Neuronal stem cell (in vitro differentiated cells): ENCODE data around the gene GLCCI1.
A peak's percentile ranks its signal among the peaks of the same experiment; 100 is the strongest.

Experiments
- DNase-seq: peaks from one replicate; pipeline ENCODE4 v3.0.0-alpha.2; 2013; ENCODE audit warnings: low spot score
- H2AFZ ChIP-seq: one replicate; pipeline ENCODE4 v1.6.1; 2013; ENCODE audit warnings: mild to moderate bottlenecking, low read length, inconsistent platforms
- H2AK5ac ChIP-seq: 2 replicates; pipeline ENCODE4 v1.6.1; 2013; ENCODE audit warnings: low read depth, mild to moderate bottlenecking, inconsistent platforms, low read length, moderate library complexity, mixed read lengths
- H2BK120ac ChIP-seq: 2 replicates; pipeline ENCODE4 v1.6.1; 2013; ENCODE audit warnings: low read depth, mild to moderate bottlenecking, inconsistent platforms, low read length, moderate library complexity, mixed read lengths
- H2BK12ac ChIP-seq: one replicate; pipeline ENCODE4 v1.6.1; 2013; ENCODE audit warnings: low read length, inconsistent platforms
- H2BK15ac ChIP-seq: 2 replicates; pipeline ENCODE4 v1.6.1; 2013; ENCODE audit warnings: mild to moderate bottlenecking, low read length, inconsistent platforms, mixed read lengths
- H2BK5ac ChIP-seq: one replicate; pipeline ENCODE4 v1.6.1; 2013; ENCODE audit warnings: inconsistent platforms, mild to moderate bottlenecking, low read length, moderate library complexity
- H3K14ac ChIP-seq: one replicate; pipeline ENCODE4 v1.6.1; 2013; ENCODE audit warnings: low read length, inconsistent platforms
- H3K18ac ChIP-seq: 2 replicates; pipeline ENCODE4 v1.6.1; 2013; ENCODE audit warnings: low read length, inconsistent platforms
- H3K23ac ChIP-seq: 2 replicates; pipeline ENCODE4 v1.6.1; 2013; ENCODE audit warnings: low read depth, mild to moderate bottlenecking, mixed read lengths, low read length, inconsistent platforms; ENCODE audit not compliant: poor library complexity
- H3K27ac ChIP-seq: replicated peaks from 3 replicates; pipeline ENCODE4 v1.5.1; 2013; ENCODE audit warnings: low read length, inconsistent platforms
- H3K27me3 ChIP-seq, 3 experiments: 2 replicates each; pipeline ENCODE4 v1.6.1; 2013; ENCODE audit warnings: low read length in 3 of 3, mild to moderate bottlenecking in 2 of 3, inconsistent platforms in 1 of 3, low read depth in 1 of 3, mixed read lengths in 1 of 3, moderate library complexity in 1 of 3; ENCODE audit not compliant: control insufficient read depth in 3 of 3, insufficient read depth in 3 of 3
- H3K36me3 ChIP-seq, 2 donors: replicated peaks in 1 of 2; 2 replicates each; pipeline ENCODE4 v1.6.1; 2013; ENCODE audit warnings: low read length in 2 of 2; ENCODE audit not compliant: control insufficient read depth in 2 of 2, insufficient read depth in 2 of 2
- H3K4ac ChIP-seq: 2 replicates; pipeline ENCODE4 v1.6.1; 2013; ENCODE audit warnings: inconsistent platforms, mild to moderate bottlenecking, low read length, moderate library complexity
- H3K4me1 ChIP-seq, 2 donors: 1 replicate in 1 of 2; 2 replicates in 1 of 2; pipeline ENCODE4 v1.6.1; 2013; ENCODE audit warnings: low read length in 2 of 2, low read depth in 1 of 2; ENCODE audit not compliant: control insufficient read depth in 2 of 2, insufficient read depth in 1 of 2
- H3K4me2 ChIP-seq: one replicate; pipeline ENCODE4 v1.6.1; 2013; ENCODE audit warnings: mild to moderate bottlenecking, low read length, inconsistent platforms; ENCODE audit not compliant: insufficient read depth, poor library complexity, severe bottlenecking
- H3K4me3 ChIP-seq, 2 donors: 2 replicates each; pipeline ENCODE4 v1.5.1; 2013; ENCODE audit warnings: low read length in 2 of 2, mild to moderate bottlenecking in 2 of 2, inconsistent platforms in 1 of 2, moderate library complexity in 1 of 2
- H3K79me1 ChIP-seq: one replicate; pipeline ENCODE4 v1.6.1; 2013; ENCODE audit warnings: low read depth, mild to moderate bottlenecking, inconsistent platforms, low read length, moderate library complexity
- H3K9ac ChIP-seq: one replicate; pipeline ENCODE4 v1.6.1; 2013; ENCODE audit warnings: mild to moderate bottlenecking, low read depth, low read length, inconsistent platforms; ENCODE audit not compliant: poor library complexity
- H3K9me3 ChIP-seq, 2 donors: replicated peaks in 1 of 2; 2 replicates each; pipeline versions ENCODE3 to v1.6.1; 2013; ENCODE audit warnings: low read length in 2 of 2, mild to moderate bottlenecking in 2 of 2, inconsistent platforms in 1 of 2, low read depth in 1 of 2, mixed read lengths in 1 of 2, moderate library complexity in 1 of 2; ENCODE audit not compliant: control insufficient read depth in 2 of 2, insufficient read depth in 1 of 2
- H4K8ac ChIP-seq: one replicate; pipeline ENCODE4 v1.6.1; 2013; ENCODE audit warnings: low read depth, mild to moderate bottlenecking, inconsistent platforms, low read length, moderate library complexity
- H4K91ac ChIP-seq: one replicate; pipeline ENCODE4 v1.6.1; 2013; ENCODE audit warnings: low read length, low read depth, mild to moderate bottlenecking, inconsistent platforms; ENCODE audit not compliant: poor library complexity
- WGBS, 2 donors: extraction: QIAGEN DNeasy Blood & Tissue Kit; methylation state at CpG; one replicate each; pipeline ENCODE4 v1.1.7; 2013; ENCODE audit warnings: missing lambda C conversion rate in 2 of 2, mixed read lengths in 1 of 2; ENCODE audit not compliant: insufficient read length in 2 of 2, insufficient replicate concordance in 1 of 2; ENCODE audit errors: extremely low coverage in 2 of 2; 5-methylcytosine and 5-hydroxymethylcytosine counted together

Gene GLCCI1

GRCh38 chr7:7970237-7970530 is 1.6 kb downstream of the GLCCI1 start:
- H3K14ac ChIP-seq: no peak overlapping the region

GRCh38 chr7:7970531-7971307 is 2.1 kb downstream of the GLCCI1 start:
- peak overlapping the region; percentile 80 to 88 for H3K4me3 ChIP-seq
- H3K9ac ChIP-seq: no peak overlapping the region
- no peak overlapping the region for H4K8ac ChIP-seq
- H2BK5ac ChIP-seq: no peak overlapping the region
- no peak overlapping the region for H2BK12ac ChIP-seq
- no peak overlapping the region for H2BK120ac ChIP-seq
- peak overlapping the region; percentile 64 for H3K4me2 ChIP-seq
- H3K27me3 ChIP-seq: no peaks in the 10 kb centered on the region
- H3K18ac ChIP-seq: no peak overlapping the region
- no peak overlapping the region for H4K91ac ChIP-seq
- peak; percentile 8 for DNase-seq
- H3K14ac ChIP-seq: no peak overlapping the region
- no peak overlapping the region for H2BK15ac ChIP-seq
- H3K23ac ChIP-seq: no peak overlapping the region
- H3K9me3 ChIP-seq: no peaks in the 10 kb centered on the region
- H2AK5ac ChIP-seq: no peak overlapping the region
- peaks cover 0 to 21% of the 10 kb centered on the region in 2 donors for H3K4me1 ChIP-seq
- WGBS, 2 donors: no CpG with 5 or more reads among the region's 7 CpGs
- peaks cover 4% of the 10 kb centered on the region for H3K79me1 ChIP-seq
- H2AFZ ChIP-seq: no peak overlapping the region
- no peak overlapping the region for H3K27ac ChIP-seq
- H3K36me3 ChIP-seq: no peaks in the 10 kb centered on the region
- H3K4ac ChIP-seq: no peak overlapping the region

More at GRCh38 chr7:7970237-7970530, 1.6 kb downstream of the GLCCI1 start:
- no peak overlapping the region for H4K8ac ChIP-seq
- H2BK120ac ChIP-seq: no peak overlapping the region
- no peak overlapping the region for H3K4ac ChIP-seq
- H3K9ac ChIP-seq: no peak overlapping the region
- H3K4me2 ChIP-seq: peak overlapping the region; percentile 64
- no peak overlapping the region for H2AK5ac ChIP-seq
- H2BK12ac ChIP-seq: no peak overlapping the region
- H3K4me1 ChIP-seq: peaks cover 0 to 21% of the 10 kb centered on the region in 2 donors
- DNase-seq: peak; percentile 14
- H2BK5ac ChIP-seq: no peak overlapping the region
- no peak overlapping the region for H2BK15ac ChIP-seq
- peaks cover 4% of the 10 kb centered on the region for H3K79me1 ChIP-seq
- peak overlapping the region; percentile 88 to 91 for H3K4me3 ChIP-seq
- no peak overlapping the region for H3K23ac ChIP-seq
- H3K9me3 ChIP-seq: no peaks in the 10 kb centered on the region
- no peaks in the 10 kb centered on the region for H3K27me3 ChIP-seq
- peak overlapping the region; percentile 87 for H2AFZ ChIP-seq
- peak overlapping the region; percentile 97 for H3K27ac ChIP-seq
- H3K18ac ChIP-seq: no peak overlapping the region
- WGBS, 2 donors: no CpG with 5 or more reads among the region's 6 CpGs
- no peaks in the 10 kb centered on the region for H3K36me3 ChIP-seq
- no peak overlapping the region for H4K91ac ChIP-seq

DNA sequence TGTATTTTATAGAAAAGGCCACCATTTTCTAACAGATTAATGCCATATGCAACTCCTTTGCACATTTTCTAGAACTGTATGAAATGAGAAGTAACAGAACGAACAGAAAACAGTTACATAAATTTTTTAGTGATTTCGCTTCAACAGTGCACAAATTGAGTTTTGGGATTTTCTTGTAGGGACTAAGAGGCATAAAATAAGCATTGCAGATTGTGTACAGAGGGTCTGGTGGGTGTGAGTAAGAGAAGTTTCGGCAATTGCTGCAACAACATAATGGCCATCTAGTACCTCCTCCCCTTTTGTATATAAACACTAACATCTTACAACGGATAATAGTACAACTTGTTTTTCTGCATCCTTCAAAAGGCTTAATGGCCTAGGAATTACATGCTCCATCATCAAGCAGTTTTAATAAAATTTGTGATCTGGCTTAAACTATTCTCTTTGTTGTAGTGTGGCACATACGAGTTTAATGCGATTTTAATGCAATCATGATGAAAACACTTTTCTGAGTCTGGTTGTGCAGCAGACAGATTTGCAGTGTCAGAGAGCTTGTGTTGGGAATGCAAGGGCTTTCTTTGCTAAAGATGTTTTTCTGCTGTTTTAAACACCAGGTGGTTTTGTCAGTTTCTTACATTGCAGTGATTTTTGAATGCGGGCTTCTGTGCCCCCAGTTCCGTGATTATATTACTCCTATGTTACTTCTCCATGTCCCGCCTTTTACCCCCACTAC is 2.9 kb downstream of the GLCCI1 start:
- no peak overlapping the region for H4K91ac ChIP-seq
- H2AFZ ChIP-seq: no peak overlapping the region
- H3K23ac ChIP-seq: no peak overlapping the region
- DNase-seq: no peak
- H3K4ac ChIP-seq: no peak overlapping the region
- H3K27ac ChIP-seq: no peak overlapping the region
- WGBS, 2 donors: no CpG with 5 or more reads among the region's 9 CpGs
- H2AK5ac ChIP-seq: no peak overlapping the region
- no peaks in the 10 kb centered on the region for H3K36me3 ChIP-seq
- no peak overlapping the region for H3K9ac ChIP-seq
- no peak overlapping the region for H2BK120ac ChIP-seq
- no peak overlapping the region for H3K14ac ChIP-seq
- H3K4me2 ChIP-seq: peak overlapping the region; percentile 64
- H2BK12ac ChIP-seq: no peak overlapping the region
- H2BK15ac ChIP-seq: no peak overlapping the region
- no peak overlapping the region for H3K18ac ChIP-seq
- peaks cover 0 to 21% of the 10 kb centered on the region in 2 donors for H3K4me1 ChIP-seq
- H3K79me1 ChIP-seq: peaks cover 4% of the 10 kb centered on the region
- no peaks in the 10 kb centered on the region for H3K9me3 ChIP-seq
- H2BK5ac ChIP-seq: no peak overlapping the region
- no peak overlapping the region for H4K8ac ChIP-seq
- H3K4me3 ChIP-seq: peak overlapping the region in 1 of 2 donors; percentile 88
- no peaks in the 10 kb centered on the region for H3K27me3 ChIP-seq

- Histone ChIP-seq H4K8ac (no peak overlapping the region), H3K9ac (no peak overlapping the region), H3K18ac (no peak overlapping the region), H2AFZ (no peak overlapping the region), H2BK5ac (no peak overlapping the region), H3K4me2 (peak overlapping the region; percentile 52), H2BK12ac (no peak overlapping the region), H2BK15ac (no peak overlapping the region), H2AK5ac (no peak overlapping the region), H2BK120ac (no peak overlapping the region), H3K14ac (no peak overlapping the region), H4K91ac (no peak overlapping the region), H3K4me1 (peaks cover 0 to 21% of the 10 kb centered on the region in 2 donors), H3K23ac (no peak overlapping the region), H3K4ac (no peak overlapping the region), H3K4me3 (peak overlapping the region; percentile 46 to 88), H3K79me1 (peaks cover 4% of the 10 kb centered on the region), H3K27me3 (no peaks in the 10 kb centered on the region), H3K36me3 (no peaks in the 10 kb centered on the region), H3K27ac (no peak overlapping the region), H3K9me3 (no peaks in the 10 kb centered on the region)
- WGBS, 2 donors: no CpG with 5 or more reads among the region's 6 CpGs
- no peak for DNase-seq
Measured at GRCh38 chr7:7972128-7972527, 3.5 kb downstream of the GLCCI1 start.
